ENCODE results near the gene SESN1.

SESN1 gene

GRCh38 chr6:108942556-108943492, 151.8 kb downstream of the SESN1 start:
- peak; percentile 18 to 38 for DNase-seq (ENCODE audit: extremely low read depth in 1 of 2, low read depth in 1 of 2)

- no peak for DNase-seq (ENCODE audit: extremely low read depth in 1 of 2, low read depth in 1 of 2)
Observed at GRCh38 chr6:108941859-108942258, 152.8 kb downstream of the SESN1 start.

GRCh38 chr6:108941281-108941680, 153.4 kb downstream of the SESN1 start:
- DNase-seq (ENCODE audit: extremely low read depth in 1 of 2, low read depth in 1 of 2): no peak

GRCh38 chr6:108940741-108941140, 153.9 kb downstream of the SESN1 start:
- DNase-seq (ENCODE audit: extremely low read depth in 1 of 2, low read depth in 1 of 2): no peak

GRCh38 chr6:108937170-108937569, 157.5 kb downstream of the SESN1 start:
- no peak for DNase-seq (ENCODE audit: extremely low read depth in 1 of 2, low read depth in 1 of 2)

Data from activated CD8-positive, alpha-beta memory T cell treated with anti-CD3 and anti-CD28 coated beads for 1 hour (primary cell).